NCI-H524 (cell line): ENCODE data around the gene ANKRD1.
"Not testable (repeated sequence)": the region's sequence is repeated elsewhere in the genome, so short reads cannot be mapped to it uniquely, and the experiment has no call there.

Experiments used
- DNase-seq, 2 experiments: peaks; one replicate each; lab custom pipeline; 2025; lab: John Stamatoyannopoulos, UW

ANKRD1 gene

GRCh38 chr10:90920986-90921666 lies at the start of gene ANKRD1:
ANKRD1 (minus strand) TSS chr10:90921087; CDS start chr10:90921027, 60 bp downstream.
- no peak for DNase-seq

- DNase-seq: no peak
These were observed 49.2 kb upstream of the ANKRD1 start for GRCh38 chr10:90969947-90970673.

DNA sequence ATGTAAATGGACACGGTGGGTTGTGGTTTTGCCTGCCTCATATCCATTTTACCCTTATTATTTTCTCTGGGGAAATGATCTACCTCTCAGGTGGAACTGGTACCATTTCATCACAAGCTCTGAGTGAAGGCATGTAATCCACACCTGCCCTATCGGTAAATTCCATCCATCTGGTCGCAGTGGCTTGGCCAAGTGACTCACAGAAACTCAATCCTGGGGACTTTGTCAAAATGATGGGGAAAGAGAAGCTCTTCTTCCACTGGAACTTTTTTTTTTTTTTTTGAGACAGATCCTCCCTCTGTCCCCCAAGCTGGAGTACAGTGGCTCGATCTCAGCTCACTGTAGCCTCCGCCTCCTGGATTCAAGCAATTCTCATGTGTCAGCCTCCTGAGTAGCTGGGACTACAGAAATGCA lies 48.2 kb upstream of the ANKRD1 start:
- no peak for DNase-seq

- DNase-seq: no peak
These were observed 47.6 kb upstream of the ANKRD1 start for GRCh38 chr10:90968328-90969081.

- DNase-seq: no peak
These were observed 47.0 kb upstream of the ANKRD1 start for GRCh38 chr10:90967865-90968264.

- no peak for DNase-seq
These were observed 45.3 kb upstream of the ANKRD1 start for GRCh38 chr10:90966146-90966545.

DNA sequence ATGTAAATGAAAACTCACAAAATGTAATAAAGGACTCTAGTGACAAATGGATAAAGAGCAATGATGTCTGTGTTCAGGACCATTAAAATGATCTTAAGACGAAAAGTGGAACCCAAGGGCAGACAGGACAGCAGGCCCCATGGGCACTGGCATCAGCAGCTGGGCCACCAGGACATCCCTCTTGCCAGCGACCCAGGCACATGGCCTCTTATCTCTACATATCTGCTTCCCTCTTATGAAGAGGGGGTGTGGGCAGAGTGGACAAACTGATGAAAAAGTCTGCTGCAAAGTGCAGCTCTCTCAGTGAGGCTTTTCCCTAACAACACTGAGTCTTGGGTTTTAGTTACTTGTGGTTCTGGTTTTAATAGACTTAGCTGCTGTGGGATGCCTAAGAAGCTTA lies 44.8 kb upstream of the ANKRD1 start:
- no peak for DNase-seq

GRCh38 chr10:90964781-90965465 lies 44.0 kb upstream of the ANKRD1 start:
- no peak for DNase-seq

DNA sequence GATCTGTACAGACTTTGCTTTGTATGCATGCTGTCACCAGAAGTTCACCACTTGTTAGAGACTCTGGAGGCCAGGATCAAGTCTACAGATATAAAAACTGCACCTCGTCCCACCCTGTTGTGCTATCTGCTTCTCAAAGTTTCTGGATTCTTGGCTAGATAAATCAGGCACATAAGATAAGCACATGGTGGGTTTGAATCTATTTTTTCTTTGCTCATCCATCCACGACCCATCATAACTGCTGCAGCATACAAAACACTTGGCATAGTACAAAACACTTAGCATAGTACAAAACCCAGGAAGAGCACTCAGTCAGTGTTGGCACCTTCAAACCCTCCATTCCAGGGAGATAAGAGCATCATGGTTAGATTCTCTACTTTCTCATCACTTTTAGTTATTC lies 42.4 kb upstream of the ANKRD1 start:
- no peak for DNase-seq

GRCh38 chr10:90960355-90960814 lies 39.5 kb upstream of the ANKRD1 start:
- DNase-seq: no peak

DNA sequence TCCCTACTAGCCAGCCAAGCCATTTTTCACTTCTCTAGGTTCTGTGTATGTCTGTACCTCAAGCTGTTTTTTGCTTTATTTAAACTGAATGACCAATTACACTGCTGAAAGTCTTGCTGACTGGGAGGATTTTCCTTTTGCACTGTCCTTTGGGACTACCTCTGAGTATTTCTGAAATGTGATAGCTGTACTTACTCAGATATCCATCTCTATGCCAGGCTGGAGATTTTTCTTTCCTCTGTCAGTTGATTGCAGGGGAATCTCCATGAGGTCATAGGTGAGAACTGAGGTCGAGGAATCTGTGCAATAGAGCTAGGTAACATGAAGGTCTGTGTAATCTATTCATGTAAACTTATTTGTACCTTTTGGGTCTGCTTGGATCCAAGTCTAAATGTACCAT lies 38.9 kb upstream of the ANKRD1 start:
- DNase-seq: no peak

DNA sequence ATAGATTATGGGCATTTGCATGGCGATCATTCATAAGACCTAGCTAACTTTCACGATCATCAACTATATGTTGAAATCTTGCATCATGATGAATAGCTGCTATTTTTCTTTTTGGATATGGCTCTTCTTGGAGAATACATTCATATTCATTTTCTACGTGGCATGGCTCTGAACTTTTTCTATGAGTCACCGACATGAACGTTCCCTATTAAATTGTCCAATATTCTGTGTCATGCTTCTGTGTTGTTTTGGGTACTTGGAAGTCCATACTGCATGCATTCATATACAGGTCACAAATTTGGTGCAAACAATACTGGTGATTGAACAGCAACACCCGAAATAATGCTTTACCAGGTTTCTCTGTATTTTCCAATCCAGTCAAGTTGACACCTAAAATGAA lies 37.9 kb upstream of the ANKRD1 start:
- no peak for DNase-seq

DNA sequence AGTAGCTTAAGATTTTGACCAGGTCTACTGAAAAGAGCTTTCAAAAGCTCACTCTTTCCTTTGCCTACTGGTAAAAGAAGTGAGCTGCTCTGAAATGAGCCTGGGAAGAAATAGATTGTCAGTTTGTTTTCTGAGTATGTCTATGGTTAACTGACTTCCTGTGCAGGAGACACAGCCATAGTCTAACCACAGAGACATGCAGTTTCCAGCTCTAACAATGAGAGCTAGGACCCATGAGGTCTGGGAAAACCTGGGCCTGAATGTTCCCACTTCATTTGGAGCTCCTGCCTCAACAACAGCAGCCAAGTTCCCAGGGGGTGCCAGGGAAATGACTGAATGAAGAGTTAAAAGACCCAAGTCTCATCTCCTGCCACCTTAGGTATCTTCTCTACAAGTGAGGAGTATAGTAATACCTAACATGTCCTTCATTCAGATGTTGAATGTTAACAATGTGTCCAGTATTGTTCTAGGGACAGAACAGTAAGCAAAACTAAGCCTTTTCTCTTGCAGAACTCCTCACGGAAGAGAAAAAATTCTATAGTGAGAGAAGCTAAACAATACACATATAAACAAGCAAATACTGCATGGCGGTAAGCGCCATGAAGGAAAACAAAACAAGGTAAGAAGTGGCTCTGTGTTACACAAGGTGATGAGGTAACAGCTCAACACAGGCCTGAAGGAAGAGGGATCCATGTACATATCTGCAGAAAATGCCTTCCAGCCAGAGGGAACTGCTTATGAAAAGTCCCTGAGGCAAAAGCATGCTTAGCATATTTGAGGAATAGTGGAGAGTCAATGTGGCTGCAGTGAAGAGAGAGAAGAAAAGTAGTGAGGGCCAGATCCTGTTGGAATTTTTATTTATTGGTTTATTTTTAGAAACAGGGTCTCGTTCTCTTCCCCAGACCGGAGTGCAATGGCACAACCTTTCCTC lies 26.4 kb upstream of the ANKRD1 start:
- DNase-seq: no peak

GRCh38 chr10:90945491-90946070 lies 24.7 kb upstream of the ANKRD1 start:
- no peak for DNase-seq

GRCh38 chr10:90944749-90945148 lies 23.9 kb upstream of the ANKRD1 start:
- no peak for DNase-seq

DNA sequence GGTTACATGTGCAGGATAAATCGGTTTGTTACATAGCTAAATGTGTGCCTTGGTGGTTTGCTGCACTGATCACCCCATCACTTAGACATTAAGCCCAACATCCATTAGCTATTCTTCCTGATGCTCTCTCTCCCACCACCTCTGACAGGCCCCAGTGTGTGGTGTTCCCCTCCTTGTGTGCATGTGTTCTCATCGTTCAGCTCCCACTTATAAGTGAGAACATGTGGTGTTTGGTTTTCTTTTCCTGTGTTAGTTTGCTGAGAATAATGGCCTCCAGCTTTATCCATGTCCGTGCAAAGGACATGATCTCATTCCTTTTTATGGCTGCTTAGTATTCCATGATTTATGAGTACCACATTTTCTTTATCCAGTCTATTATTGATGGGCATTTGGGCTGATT lies 22.1 kb upstream of the ANKRD1 start:
- not testable (repeated sequence) for DNase-seq

DNA sequence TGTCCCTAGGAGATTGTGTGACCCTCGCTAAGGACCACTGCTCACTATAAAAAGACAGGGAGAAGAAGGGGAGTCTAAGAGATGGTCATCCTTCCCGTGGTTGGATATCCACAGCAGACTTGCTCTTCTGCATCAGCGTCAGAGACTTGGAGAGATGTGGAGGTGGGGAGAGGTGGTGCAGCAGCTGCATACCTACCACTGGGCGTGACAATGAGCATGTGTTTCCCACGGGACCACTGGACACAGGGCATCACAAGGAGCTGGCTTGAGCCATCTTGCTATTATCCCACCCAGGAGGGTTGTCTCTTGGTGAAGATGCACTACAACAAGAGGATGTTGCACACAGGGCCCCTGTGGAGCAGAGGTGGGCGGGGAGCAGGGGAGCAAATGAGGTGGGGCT lies 18.8 kb upstream of the ANKRD1 start:
- no peak for DNase-seq

DNA sequence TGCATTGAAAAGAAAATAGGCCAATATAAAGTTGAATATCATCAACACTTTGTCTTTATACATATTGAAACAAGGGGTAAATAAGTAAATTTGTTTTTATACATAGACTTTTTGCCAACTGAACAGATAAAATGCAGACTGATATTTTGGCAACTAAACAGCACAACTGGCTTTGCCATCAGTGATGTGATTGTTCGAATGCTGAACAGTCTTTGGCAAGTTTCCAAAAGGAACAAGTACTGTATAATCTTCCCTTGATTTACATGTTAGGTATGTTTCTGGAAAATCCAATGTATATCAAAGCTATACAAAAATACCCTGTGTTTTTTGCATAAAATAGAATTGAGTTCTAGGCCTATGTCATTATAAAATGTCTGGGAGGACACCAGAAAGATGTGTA lies 18.2 kb upstream of the ANKRD1 start:
- DNase-seq: no peak

GRCh38 chr10:90937645-90938258 lies 16.9 kb upstream of the ANKRD1 start:
- DNase-seq: no peak

GRCh38 chr10:90936276-90936659 lies 15.4 kb upstream of the ANKRD1 start:
- DNase-seq: no peak
